IMR-90 (cell line): ENCODE results near the gene SGSH. TPM values are rescaled to one million over a fixed set of nuclear protein-coding genes. Genes with fewer than 3 reads are reported as not detected.

Source experiments
- ATAC-seq: fragments of 200-7000 bp; cut with Tn5 transposase; 2 replicates; pipeline ENCODE4 v1.9.1; 2020; ENCODE audit warnings: low read depth, mild to moderate bottlenecking, moderate library complexity
- BruUV-seq: library from RNA; stranded (reverse); fragments of 400-500 nt; replicated peaks from 2 replicates; lab custom pipeline; 2021; lab: Mats Ljungman, UMichigan
- CTCF ChIA-PET: fragments of 300-600 bp; formaldehyde crosslinking; extraction: SDS; loops from one replicate; lab custom pipeline; 2021; ENCODE audit warnings: antibody characterized with exemption; lab: Yijun Ruan, JAX
- POLR2A ChIA-PET: fragments of 300-600 bp; sonication (Branson Sonifier 250); formaldehyde crosslinking; loops from one replicate; lab custom pipeline; 2022; ENCODE audit warnings: antibody characterized with exemption; ENCODE audit not compliant: unreplicated experiment; lab: Charles Lee
- DNase-seq: peaks from one replicate; pipeline ENCODE4 v3.0.0; 2013
- H2AFZ ChIP-seq: replicated peaks from 2 replicates; pipeline ENCODE3; 2013; ENCODE audit warnings: low read length, mild to moderate bottlenecking; ENCODE audit not compliant: poor library complexity
- H2AK5ac ChIP-seq: 2 replicates; pipeline ENCODE4 v1.6.1; 2013; ENCODE audit warnings: low read depth, low read length, inconsistent platforms
- H2AK9ac ChIP-seq: replicated peaks from 2 replicates; pipeline ENCODE3; 2013; ENCODE audit warnings: mild to moderate bottlenecking, low read depth, low read length, moderate library complexity; ENCODE audit not compliant: poor library complexity
- H2BK120ac ChIP-seq: 2 replicates; pipeline ENCODE4 v1.6.1; 2013; ENCODE audit warnings: low read depth, low read length, inconsistent platforms
- H2BK15ac ChIP-seq: 3 replicates; pipeline ENCODE4 v1.6.1; 2013; ENCODE audit warnings: low read depth, low read length, inconsistent platforms
- H2BK20ac ChIP-seq: 2 replicates; pipeline ENCODE4 v1.6.1; 2013; ENCODE audit warnings: low read depth, mild to moderate bottlenecking, inconsistent platforms, low read length, moderate library complexity
- H2BK5ac ChIP-seq: 2 replicates; pipeline ENCODE4 v1.6.1; 2013; ENCODE audit warnings: mild to moderate bottlenecking, low read depth, low read length, inconsistent platforms; ENCODE audit not compliant: poor library complexity, severe bottlenecking
- H3K14ac ChIP-seq: replicated peaks from 2 replicates; pipeline ENCODE4 v1.6.1; 2013; ENCODE audit warnings: low read depth, low read length, inconsistent platforms
- H3K18ac ChIP-seq: 2 replicates; pipeline ENCODE4 v1.6.1; 2013; ENCODE audit warnings: low read depth, low read length, control low read depth
- H3K23ac ChIP-seq: 2 replicates; pipeline ENCODE4 v1.6.1; 2013; ENCODE audit warnings: low read depth, low read length, inconsistent platforms
- H3K27ac ChIP-seq: 2 replicates; pipeline ENCODE4 v1.5.1; 2013; ENCODE audit warnings: mild to moderate bottlenecking, control low read depth, low read length; ENCODE audit not compliant: insufficient read depth
- H3K27me3 ChIP-seq: 2 replicates; pipeline ENCODE4 v1.6.1; 2013; ENCODE audit warnings: low read length; ENCODE audit not compliant: control insufficient read depth, insufficient read depth
- H3K36me3 ChIP-seq: 2 replicates; pipeline ENCODE4 v1.6.1; 2013; ENCODE audit warnings: low read length, mixed read lengths; ENCODE audit not compliant: control insufficient read depth, insufficient read depth
- H3K4ac ChIP-seq: 2 replicates; pipeline ENCODE4 v1.6.1; 2013; ENCODE audit warnings: low read depth, low read length, inconsistent platforms
- H3K4me1 ChIP-seq: 2 replicates; pipeline ENCODE4 v1.6.1; 2013; ENCODE audit warnings: low read length, mixed read lengths; ENCODE audit not compliant: control insufficient read depth, insufficient read depth
- H3K4me2 ChIP-seq: 2 replicates; pipeline ENCODE4 v1.6.1; 2013; ENCODE audit warnings: low read depth, mild to moderate bottlenecking, control low read depth, low read length, moderate library complexity
- H3K4me3 ChIP-seq: 2 replicates; pipeline ENCODE4 v1.5.1; 2013; ENCODE audit warnings: low read depth, mild to moderate bottlenecking, control low read depth, low read length, moderate library complexity; ENCODE audit not compliant: insufficient read depth
- H3K56ac ChIP-seq: 2 replicates; pipeline ENCODE4 v1.6.1; 2013; ENCODE audit warnings: low read length, inconsistent platforms; ENCODE audit not compliant: insufficient read depth; ENCODE audit errors: extremely low read depth
- H3K79me1 ChIP-seq, 2 experiments: 2 replicates each; pipeline ENCODE4 v1.6.1; 2013; ENCODE audit warnings: low read length in 2 of 2, inconsistent platforms in 1 of 2, low read depth in 1 of 2
- H3K9ac ChIP-seq: 2 replicates; pipeline ENCODE4 v1.6.1; 2013; ENCODE audit warnings: low read depth, low read length, control low read depth
- H3K9me1 ChIP-seq: 2 replicates; pipeline ENCODE4 v1.6.1; 2013; ENCODE audit warnings: low read length, inconsistent platforms; ENCODE audit not compliant: insufficient read depth
- H3K9me3 ChIP-seq: 2 replicates; pipeline ENCODE4 v1.6.1; 2013; ENCODE audit warnings: low read length; ENCODE audit not compliant: control insufficient read depth, insufficient read depth
- H4K20me1 ChIP-seq: 2 replicates; pipeline ENCODE4 v1.6.1; 2013; ENCODE audit warnings: low read length, inconsistent platforms; ENCODE audit not compliant: insufficient read depth
- H4K5ac ChIP-seq: 2 replicates; pipeline ENCODE4 v1.6.1; 2013; ENCODE audit warnings: mild to moderate bottlenecking, low read depth, low read length, control low read depth
- H4K8ac ChIP-seq, 2 experiments: 2 replicates each; pipeline ENCODE4 v1.6.1; 2013; ENCODE audit warnings: low read depth in 2 of 2, low read length in 2 of 2, control low read depth in 1 of 2, inconsistent platforms in 1 of 2
- H4K91ac ChIP-seq: 2 replicates; pipeline ENCODE4 v1.6.1; 2013; ENCODE audit warnings: low read depth, low read length, inconsistent platforms; ENCODE audit not compliant: insufficient read depth
- BHLHE40 ChIP-seq: fragments of 150-350 bp; IDR thresholded peaks from 2 replicates; pipeline ENCODE4 v1.6.1; 2016; ENCODE audit warnings: mild to moderate bottlenecking, low read depth, low read length
- CEBPB ChIP-seq: IDR thresholded peaks from 2 replicates; pipeline ENCODE4 v1.6.1; 2012; ENCODE audit warnings: low read depth, low read length, improper control_type of control experiment
- CHD1 ChIP-seq: IDR thresholded peaks from 2 replicates; pipeline ENCODE4 v1.6.1; 2012; ENCODE audit warnings: low read depth, low read length, improper control_type of control experiment
- CTCF ChIP-seq: conservative IDR thresholded peaks from 2 replicates; pipeline ENCODE4 v1.5.1; 2012; ENCODE audit warnings: mild to moderate bottlenecking, low read depth, low read length, improper control_type of control experiment
- ELK1 ChIP-seq: fragments of 150-350 bp; IDR thresholded peaks from 2 replicates; pipeline ENCODE4 v1.6.1; 2016; ENCODE audit warnings: low read depth, mild to moderate bottlenecking, low read length, moderate library complexity, borderline replicate concordance
- FOS ChIP-seq: fragments of 150-350 bp; IDR thresholded peaks from 2 replicates; pipeline ENCODE4 v1.6.1; 2016; ENCODE audit warnings: low read depth, low read length
- MAFK ChIP-seq: IDR thresholded peaks from 2 replicates; pipeline ENCODE4 v1.6.1; 2012; ENCODE audit warnings: low read depth, low read length, improper control_type of control experiment
- MAZ ChIP-seq: IDR thresholded peaks from 2 replicates; pipeline ENCODE4 v1.6.1; 2012; ENCODE audit warnings: low read depth, mild to moderate bottlenecking, low read length, improper control_type of control experiment, moderate library complexity, borderline replicate concordance
- MXI1 ChIP-seq: IDR thresholded peaks from 2 replicates; pipeline ENCODE4 v1.6.1; 2012; ENCODE audit warnings: low read depth, mild to moderate bottlenecking, low read length, moderate library complexity, borderline replicate concordance
- NFE2L2 ChIP-seq: fragments of 150-350 bp; IDR thresholded peaks from 2 replicates; pipeline ENCODE4 v1.6.1; 2016; ENCODE audit warnings: low read depth, mild to moderate bottlenecking, low read length
- POLR2A ChIP-seq: IDR thresholded peaks from 2 replicates; pipeline ENCODE4 v1.6.1; 2012; ENCODE audit warnings: mild to moderate bottlenecking, low read depth, low read length
- RAD21 ChIP-seq: IDR thresholded peaks from 2 replicates; pipeline ENCODE4 v1.6.1; 2012; ENCODE audit warnings: low read length, improper control_type of control experiment
- RCOR1 ChIP-seq: IDR thresholded peaks from 2 replicates; pipeline ENCODE4 v1.6.1; 2012; ENCODE audit warnings: mild to moderate bottlenecking, low read length, improper control_type of control experiment; ENCODE audit not compliant: insufficient replicate concordance
- RFX5 ChIP-seq: IDR thresholded peaks from 2 replicates; pipeline ENCODE4 v1.8.0; 2012; ENCODE audit warnings: low read depth, mild to moderate bottlenecking, low read length, moderate library complexity
- SMC3 ChIP-seq: fragments of 150-350 bp; IDR thresholded peaks from 2 replicates; pipeline ENCODE4 v1.6.1; 2016; ENCODE audit warnings: low read depth, mild to moderate bottlenecking, antibody characterized with exemption, low read length, moderate library complexity
- USF2 ChIP-seq: fragments of 150-350 bp; IDR thresholded peaks from 2 replicates; pipeline ENCODE4 v1.6.1; 2017; ENCODE audit warnings: mild to moderate bottlenecking, antibody characterized with exemption, low read length, low read depth
- WGBS, 2 experiments: methylation state at CpG; one replicate each; pipeline versions ENCODE4 v1.1.5 to v1.1.7; 2013; ENCODE audit warnings: missing lambda C conversion rate in 2 of 2; ENCODE audit not compliant: insufficient read length in 1 of 2; ENCODE audit errors: extremely low coverage in 2 of 2; 5-methylcytosine and 5-hydroxymethylcytosine counted together
- dilution Hi-C: fragments of 300-500 bp; cut with HindIII; formaldehyde crosslinking; loops from one replicate; pipeline ENCODE4 v1.14.3; 2018; ENCODE audit warnings: low sequenced_read_pairs; ENCODE audit not compliant: unreplicated experiment
- in situ Hi-C: fragments of 300-500 bp; cut with MboI; formaldehyde crosslinking; loops from 3 replicates; pipeline ENCODE4 v1.14.3; 2019; ENCODE audit warnings: low sequenced_read_pairs, inconsistent platforms, mixed read lengths
- intact Hi-C: fragments of 100-400 bp; cut with micrococcal nuclease; formaldehyde crosslinking; loops from 2 replicates; pipeline ENCODE4 v1.10.0; 2022
- polyA plus RNA-seq, 3 experiments: library from polyadenylated mRNA; depleted of rRNA; stranded (reverse); fragments of >200 nt; gene quantifications; 2 replicates each; pipeline ENCODE4 v1.2.3, GENCODE V29; 2012; ENCODE audit warnings: low replicate concordance in 1 of 3
- total RNA-seq: library from RNA; depleted of rRNA; stranded (reverse); fragments of >200 nt; gene quantifications from 2 replicates; pipeline ENCODE4 v1.2.3, GENCODE V29; 2012

Gene SGSH
- total and polyA plus RNA-seq, 2 of the 4 experiments (the other 2 are of a cell fraction): 3.0 to 41.5 TPM

GRCh38 chr17:80203471-80203963 is 16.6 kb downstream of the SGSH start:
- Histone ChIP-seq H2AK9ac (no peak overlapping the region), H4K20me1 (no peaks in the 10 kb centered on the region; the same call in 1 of the 2 replicates), H3K36me3 (peaks cover 3% of the 10 kb centered on the region; the same call in 1 of the 2 replicates), H4K5ac (no peak overlapping the region), H3K18ac (no peak overlapping the region), H3K56ac (no peak overlapping the region), H3K14ac (no peak overlapping the region), H3K23ac (no peak overlapping the region), H3K4me3 (no peak overlapping the region), H3K4me2 (no peak overlapping the region), H4K8ac (no peak overlapping the region), H3K27ac (no peak overlapping the region), H3K9me1 (peaks cover 3% of the 10 kb centered on the region; the same call in 1 of the 2 replicates), H3K9me3 (no peaks in the 10 kb centered on the region), H4K91ac (no peak overlapping the region), H3K9ac (no peak overlapping the region), H3K79me1 (no peaks in the 10 kb centered on the region), H2BK5ac (no peak overlapping the region), H2BK120ac (no peak overlapping the region), H2AFZ (no peak overlapping the region), H3K27me3 (no peaks in the 10 kb centered on the region), H3K4me1 (no peaks in the 10 kb centered on the region), H2AK5ac (no peak overlapping the region), H3K4ac (no peak overlapping the region), H2BK15ac (no peak overlapping the region), H2BK20ac (no peak overlapping the region)
- ChIA-PET POLR2A (no interaction called here), CTCF (no interaction called here)
- dilution Hi-C loops: no loop called here
- in situ Hi-C loops: no loop called here
- ATAC-seq: no peak
- TF ChIP-seq BHLHE40: no peak
- TF ChIP-seq RFX5: no peak
- TF ChIP-seq MAFK: no peak
- no peak for TF ChIP-seq SMC3
- TF ChIP-seq FOS: no peak
- TF ChIP-seq RAD21: no peak
- no peak for TF ChIP-seq POLR2A
- TF ChIP-seq MAZ: no peak
- no peak for TF ChIP-seq ELK1
- no peak for TF ChIP-seq CEBPB
- TF ChIP-seq NFE2L2: no peak
- no peak for TF ChIP-seq CHD1
- no peak for TF ChIP-seq MXI1
- TF ChIP-seq CTCF: no peak
- no peak for TF ChIP-seq RCOR1
- no peak for TF ChIP-seq USF2
- WGBS, 2 experiments: no CpG with 5 or more reads among the region's 11 CpGs
- no TSS peak for BruUV-seq
- DNase-seq: no peak
- intact Hi-C loops: no loop called here
